Measurements from ENCODE around the gene ZFP90.
A peak's percentile ranks its signal among the peaks of the same experiment; 100 is the strongest.
"Not testable (repeated sequence)": the region's sequence is repeated elsewhere in the genome, so short reads cannot be mapped to it uniquely, and the experiment has no call there.

Gene ZFP90

DNA sequence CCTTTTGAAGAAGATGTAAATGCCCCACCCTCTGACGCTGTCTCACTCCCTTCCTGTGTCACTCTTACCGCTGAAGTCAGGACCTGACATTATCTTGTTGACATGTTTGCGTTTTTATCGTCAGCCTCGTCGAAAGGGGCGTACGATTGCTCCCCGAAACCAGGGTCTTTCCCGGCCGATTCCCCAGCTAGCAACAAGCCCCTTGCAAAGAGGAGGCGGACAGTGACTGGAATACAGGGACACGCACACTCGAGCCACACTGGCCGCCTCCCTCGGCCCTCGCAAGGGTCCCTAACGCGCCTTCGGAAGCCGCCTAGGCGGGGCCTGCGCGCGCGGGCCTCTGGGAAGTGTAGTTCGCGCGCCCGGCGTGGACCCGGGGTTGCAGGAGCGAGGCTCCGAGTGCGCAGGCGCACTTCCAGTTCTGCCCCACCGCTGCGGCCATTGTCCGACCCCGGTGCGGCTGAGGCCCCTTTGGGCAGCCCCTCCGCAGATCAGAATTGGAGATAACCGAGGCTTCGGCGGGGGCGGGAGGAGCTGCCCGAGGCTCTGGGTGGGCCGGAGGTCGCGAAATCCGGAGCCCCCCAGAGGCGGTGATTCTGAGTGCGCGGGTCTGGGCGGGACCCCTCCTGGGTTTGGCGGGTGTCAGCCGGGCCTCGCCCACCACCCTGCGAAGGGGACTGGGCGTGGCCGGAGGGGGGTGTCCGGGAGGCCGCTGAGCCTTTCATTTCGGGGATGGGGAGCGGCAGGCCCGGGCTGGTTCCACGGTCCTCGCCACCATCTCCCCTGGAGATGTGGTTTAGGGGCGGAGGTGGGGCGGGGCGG lies at the start of gene ZFP90:
ZFP90 (plus strand) TSS at position 412 of the 822 bp plus-strand sequence. CDS start 502 bp downstream, outside the sequence.
- DNase-seq (ENCODE audit: low read depth) = peak; percentile 87

DNA sequence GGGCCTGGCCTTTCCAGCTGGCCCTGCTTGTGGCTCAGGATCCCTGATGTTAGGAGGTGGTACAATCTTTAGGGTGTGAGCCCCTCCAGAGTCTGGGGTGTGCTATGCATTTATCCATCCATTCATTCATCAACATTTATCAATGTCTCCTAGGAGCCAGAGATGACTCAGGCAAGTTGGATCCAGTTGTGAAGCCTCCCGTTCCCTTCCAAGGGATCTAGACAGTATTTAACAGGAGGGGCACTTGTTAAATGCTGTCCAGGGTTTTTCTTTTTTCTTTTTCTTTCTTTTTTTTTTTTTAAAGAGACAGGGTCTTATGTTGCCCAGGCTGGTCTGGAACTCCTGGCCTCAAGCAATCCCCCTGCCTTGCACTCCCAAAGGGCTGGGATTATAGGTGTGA lies 48.7 kb upstream of the ZFP90 start:
- DNase-seq (ENCODE audit: low read depth) = no peak

- no peak for DNase-seq (ENCODE audit: low read depth)
These were observed 48.1 kb upstream of the ZFP90 start for GRCh38 chr16:68490829-68491575.

GRCh38 chr16:68491576-68491950 lies 47.5 kb upstream of the ZFP90 start:
- no peak for DNase-seq (ENCODE audit: low read depth)

DNA sequence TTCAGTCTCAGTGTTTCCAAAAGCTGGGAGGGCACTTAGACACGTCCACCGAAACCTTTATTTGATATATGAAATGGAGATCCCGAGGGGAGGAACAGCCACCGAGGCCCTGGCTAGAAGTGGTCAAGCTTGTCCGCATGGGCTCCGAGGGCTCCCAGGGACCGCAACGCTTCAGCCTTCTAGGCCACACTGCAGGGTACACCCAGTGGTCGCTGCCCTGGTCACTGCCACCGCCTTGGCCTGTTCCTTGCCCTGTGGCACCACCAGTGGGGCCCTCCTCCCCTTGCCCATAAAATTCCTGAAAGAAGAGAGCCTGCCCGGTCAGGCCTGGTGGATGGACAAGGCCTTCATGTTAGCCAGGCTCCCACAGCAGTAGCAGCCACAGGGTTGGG lies 46.9 kb upstream of the ZFP90 start:
- DNase-seq (ENCODE audit: low read depth) = no peak

GRCh38 chr16:68492543-68493411 lies 46.3 kb upstream of the ZFP90 start:
- DNase-seq (ENCODE audit: low read depth) = no peak

DNA sequence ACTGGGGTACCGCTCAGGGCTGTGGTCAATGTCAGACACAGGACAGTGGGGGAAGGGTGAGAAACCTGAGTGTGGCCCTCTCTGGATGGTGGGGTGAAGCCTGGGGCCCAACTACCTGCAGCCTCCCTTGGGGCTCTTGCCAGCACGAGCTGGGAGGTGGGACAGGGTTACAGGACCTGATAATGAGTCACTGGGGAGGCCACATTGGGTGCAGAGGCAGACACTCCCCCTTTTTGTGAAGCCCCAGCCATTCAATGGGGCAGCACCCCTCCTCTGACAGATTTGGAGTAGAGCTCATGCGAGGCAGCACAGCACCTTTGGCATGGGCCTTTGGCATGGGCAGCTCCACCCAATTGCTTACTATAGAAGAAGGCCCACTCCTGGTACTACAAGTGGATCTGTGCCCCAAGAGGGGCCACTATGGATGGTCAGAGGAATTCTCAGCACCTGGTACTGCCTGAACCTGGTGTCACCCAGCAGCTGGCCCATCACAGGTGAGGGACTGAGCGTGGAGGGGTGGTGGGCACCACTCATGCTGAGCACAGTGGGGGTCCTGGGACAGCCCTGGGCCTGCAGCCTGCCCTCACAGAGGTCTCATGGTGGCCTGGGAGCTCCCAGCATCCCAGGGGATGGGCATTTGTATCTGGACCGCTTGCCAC lies 45.5 kb upstream of the ZFP90 start:
- no peak for DNase-seq (ENCODE audit: low read depth)

GRCh38 chr16:68494261-68494660 lies 44.8 kb upstream of the ZFP90 start:
- DNase-seq (ENCODE audit: low read depth) = not testable (repeated sequence)

DNA sequence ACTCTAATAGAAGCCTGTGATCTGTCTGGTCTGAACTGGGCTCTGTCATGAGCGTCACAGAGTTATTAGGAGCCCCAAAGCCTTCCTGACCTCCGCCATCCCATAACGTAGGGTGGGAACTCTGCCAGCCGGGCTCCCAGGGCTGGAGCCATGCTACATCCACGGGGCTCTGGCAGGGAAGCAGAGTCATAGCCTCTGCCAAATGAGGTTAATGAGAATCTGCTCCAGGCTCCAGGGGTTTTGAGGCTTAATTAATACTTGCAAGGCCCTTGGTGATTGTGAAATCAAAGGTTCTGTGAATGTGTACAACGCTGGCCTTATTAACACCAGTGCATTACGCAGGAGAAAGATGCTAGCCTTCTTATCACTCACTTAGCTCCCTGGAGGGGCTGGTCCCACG lies 42.4 kb upstream of the ZFP90 start:
- DNase-seq (ENCODE audit: low read depth) = no peak

DNA sequence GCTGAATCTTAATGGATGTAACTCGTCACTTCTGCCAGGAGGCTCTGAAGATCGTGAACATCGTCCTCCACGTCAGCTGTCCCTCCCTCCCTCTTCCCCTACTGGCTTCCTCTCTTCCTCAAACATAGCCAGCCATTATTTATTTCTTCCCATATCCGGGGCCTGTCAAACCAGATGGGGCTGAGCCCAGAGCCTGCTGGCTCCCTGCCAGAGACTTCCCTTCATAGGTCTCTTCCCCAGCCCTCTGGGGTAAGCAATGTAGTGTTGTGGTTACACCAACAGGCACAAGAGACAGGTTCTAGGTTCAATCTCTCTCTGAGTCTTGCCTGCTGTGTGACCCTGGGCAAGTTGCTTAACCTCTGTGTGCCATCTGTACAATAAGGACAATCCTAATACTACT lies 40.1 kb upstream of the ZFP90 start:
- no peak for DNase-seq (ENCODE audit: low read depth)

GRCh38 chr16:68503334-68503733 lies 35.8 kb upstream of the ZFP90 start:
- DNase-seq (ENCODE audit: low read depth) = no peak

GRCh38 chr16:68504066-68504465 lies 35.0 kb upstream of the ZFP90 start:
- DNase-seq (ENCODE audit: low read depth) = no peak

DNA sequence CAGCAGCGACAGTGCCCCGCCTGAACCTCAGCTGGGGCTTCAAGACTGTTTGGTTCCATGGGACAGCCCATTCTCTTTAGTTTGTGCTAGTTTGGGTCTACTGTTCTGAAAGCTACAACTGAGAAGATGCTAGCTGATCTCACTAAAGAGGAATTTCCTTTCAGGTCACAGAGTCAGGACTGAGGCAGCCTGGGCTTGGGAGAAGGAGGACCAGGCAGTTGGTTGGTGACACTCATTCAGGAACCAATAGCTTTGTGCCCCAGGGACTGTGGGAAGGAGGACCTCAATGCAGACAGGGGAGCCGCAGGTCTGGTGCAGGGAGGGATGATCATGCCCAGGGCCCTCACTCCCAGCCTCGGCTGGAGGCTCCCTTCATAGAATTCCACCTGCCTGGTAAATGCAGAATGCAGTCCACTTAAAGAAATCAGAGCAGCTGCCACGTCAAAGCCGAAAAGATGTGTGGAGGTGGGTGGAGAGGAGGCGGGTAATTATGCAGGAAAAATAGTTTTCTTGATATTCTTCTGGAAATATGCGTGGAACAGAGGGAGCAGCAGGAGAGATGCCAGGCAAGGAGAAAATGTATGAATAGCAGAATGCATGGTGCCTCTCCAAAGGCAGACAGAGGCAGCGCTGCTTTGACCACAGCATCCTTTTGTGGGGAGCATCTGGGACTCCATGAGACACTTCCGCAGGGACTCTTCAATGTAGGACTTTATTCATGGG lies 32.6 kb upstream of the ZFP90 start:
- DNase-seq (ENCODE audit: low read depth) = no peak

DNA sequence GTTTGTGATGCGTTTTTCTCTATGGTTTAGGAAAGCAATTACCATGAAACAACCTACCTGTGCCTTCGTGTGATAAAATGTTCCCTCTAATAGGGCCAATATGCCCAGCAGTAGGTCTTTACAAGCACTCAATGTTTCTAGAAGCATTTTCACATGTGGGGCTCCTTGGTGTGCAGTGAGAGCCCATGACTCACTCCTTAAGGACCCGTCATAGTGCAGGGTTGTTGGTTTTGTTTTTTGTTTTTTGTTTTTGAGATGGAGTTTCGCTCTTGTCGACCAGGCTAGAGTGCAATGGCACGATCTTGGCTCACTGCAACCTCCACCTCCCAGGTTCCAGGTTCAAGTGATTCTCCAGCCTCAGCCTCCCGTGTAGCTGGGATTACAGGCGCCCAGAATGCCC lies 31.1 kb upstream of the ZFP90 start:
- DNase-seq (ENCODE audit: low read depth) = no peak

DNA sequence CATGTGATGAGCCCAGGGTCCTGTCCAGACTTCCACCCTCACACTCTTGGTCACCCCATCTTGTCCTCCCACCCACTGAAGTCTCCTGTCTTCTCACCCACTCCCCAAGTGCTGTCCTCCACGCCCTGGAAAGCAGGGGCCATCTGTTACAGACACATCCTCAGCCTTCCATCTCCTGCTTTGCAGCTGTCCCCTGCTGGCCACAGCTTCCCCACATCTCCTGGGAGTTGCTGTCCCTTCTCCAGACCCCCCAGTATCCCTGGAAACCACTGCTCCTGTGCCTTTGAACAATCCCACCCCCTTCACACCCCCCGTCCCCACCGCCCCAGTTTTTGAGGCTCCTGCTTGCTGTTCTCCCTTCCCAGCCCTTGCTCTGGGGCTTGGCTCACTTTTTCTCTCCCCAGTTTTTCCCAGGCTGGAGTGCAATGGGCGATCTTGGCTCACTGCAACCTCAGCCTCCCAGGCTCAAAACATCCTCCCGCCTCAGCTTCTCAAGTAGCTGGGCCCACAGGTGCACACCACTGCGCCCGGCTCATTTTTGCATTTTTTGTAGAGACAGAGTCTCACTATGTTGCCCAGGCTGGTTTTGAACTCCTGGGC lies 30.4 kb upstream of the ZFP90 start:
- DNase-seq (ENCODE audit: low read depth) = no peak

DNA sequence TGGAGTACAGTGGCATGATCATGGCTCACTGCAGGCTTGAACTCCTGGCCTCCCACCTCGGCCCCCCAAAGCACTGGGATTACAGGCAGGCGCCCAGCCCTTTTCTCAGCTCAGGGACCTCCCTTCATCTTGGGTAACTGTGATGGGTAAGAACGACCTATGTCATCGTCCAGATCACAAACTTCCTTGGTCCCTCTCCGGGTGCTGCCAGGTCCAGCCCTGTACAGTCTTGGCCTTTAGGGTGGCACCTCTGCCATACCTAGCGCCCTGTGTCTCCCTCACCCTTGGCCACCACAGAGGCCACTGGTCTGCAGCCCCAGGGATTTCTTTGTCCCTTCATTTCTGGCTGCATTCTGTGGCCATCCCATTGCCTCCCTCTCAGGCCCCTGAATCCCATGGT lies 29.7 kb upstream of the ZFP90 start:
- no peak for DNase-seq (ENCODE audit: low read depth)

DNA sequence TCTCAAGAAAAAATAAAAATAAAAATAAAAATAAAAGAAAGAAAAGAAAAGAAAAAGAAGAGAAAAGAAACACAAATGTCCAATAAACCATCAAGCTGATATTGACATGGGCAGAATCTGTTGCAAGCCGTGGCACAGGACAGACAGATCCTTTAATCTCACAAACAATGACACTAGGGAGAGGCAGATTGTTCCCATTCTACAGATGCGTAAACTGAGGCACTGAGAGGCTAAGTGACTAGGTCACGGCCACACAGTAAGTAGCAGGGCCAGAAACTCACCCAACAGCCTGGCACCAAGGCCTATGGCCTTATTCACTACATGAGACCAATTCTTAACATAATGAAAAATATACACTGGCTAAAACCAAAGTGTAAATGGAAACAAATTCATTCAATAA lies 28.3 kb upstream of the ZFP90 start:
- DNase-seq (ENCODE audit: low read depth) = no peak

GRCh38 chr16:68512183-68512582 lies 26.9 kb upstream of the ZFP90 start:
- DNase-seq (ENCODE audit: low read depth) = no peak

DNA sequence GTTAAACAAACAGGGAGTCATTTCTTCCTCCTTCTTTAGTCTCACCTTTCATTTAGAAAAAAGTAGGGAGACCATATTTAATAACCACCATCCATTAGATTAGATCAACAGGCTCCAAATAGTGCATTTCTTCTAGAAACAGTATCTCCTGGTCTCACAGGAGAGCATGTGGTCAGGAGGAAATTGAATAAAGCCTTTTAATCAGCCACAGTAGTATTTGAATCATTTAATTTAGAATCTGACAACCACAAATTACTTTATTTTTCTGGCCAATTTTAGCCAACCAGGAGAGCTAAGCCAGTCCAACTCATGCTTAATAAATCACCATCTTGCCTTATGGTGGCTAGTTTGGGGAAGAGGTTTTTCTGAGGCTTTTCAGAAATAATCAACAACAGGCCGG lies 26.3 kb upstream of the ZFP90 start:
- no peak for DNase-seq (ENCODE audit: low read depth)

- DNase-seq (ENCODE audit: low read depth) = no peak
These were observed 24.6 kb upstream of the ZFP90 start for GRCh38 chr16:68514511-68514910.

GRCh38 chr16:68517606-68518166 lies 21.4 kb upstream of the ZFP90 start:
- no peak for DNase-seq (ENCODE audit: low read depth)
